ENCODE data around the gene COX10. TPM values are rescaled to one million over a fixed set of nuclear protein-coding genes. Genes with fewer than 3 reads are reported as not detected.

COX10 gene
- total RNA-seq, 1 donor from 2014 or later: 41.7 TPM

DNA sequence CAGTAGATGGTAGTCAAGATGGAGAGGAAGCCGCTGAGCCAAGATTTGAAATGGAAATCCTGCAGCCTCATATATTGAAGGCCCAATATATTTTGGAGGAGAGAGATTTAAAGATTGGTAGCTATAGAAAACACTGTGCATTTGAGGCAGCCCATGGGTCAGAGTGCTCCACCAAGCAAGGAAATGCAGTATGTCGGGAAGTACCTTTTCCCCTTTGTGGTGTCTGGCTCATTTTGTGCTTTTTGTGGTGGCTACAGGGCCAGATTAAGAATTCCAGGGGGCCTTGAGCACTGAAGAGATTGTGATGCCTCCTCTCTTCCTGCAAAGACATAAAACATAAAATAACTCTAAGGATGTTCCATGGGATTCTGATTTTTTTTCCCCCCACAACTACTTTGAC lies 127.8 kb downstream of the COX10 start:
- Mint-ChIP-seq H3K4me1 (ENCODE audit: low read depth) (peaks cover 91% of the 10 kb centered on the region), H3K4me3 (peak overlapping the region; percentile 73), H3K9me3 (no peaks in the 10 kb centered on the region), H3K27me3 (ENCODE audit: insufficient read depth) (no peaks in the 10 kb centered on the region), H3K36me3 (ENCODE audit: low read depth) (peaks cover 29% of the 10 kb centered on the region), H3K27ac (peak overlapping the region; percentile 96)
- no peak for DNase-seq (ENCODE audit: low spot score)
- intact Hi-C loops (cut with micrococcal nuclease): no loop called here

DNA sequence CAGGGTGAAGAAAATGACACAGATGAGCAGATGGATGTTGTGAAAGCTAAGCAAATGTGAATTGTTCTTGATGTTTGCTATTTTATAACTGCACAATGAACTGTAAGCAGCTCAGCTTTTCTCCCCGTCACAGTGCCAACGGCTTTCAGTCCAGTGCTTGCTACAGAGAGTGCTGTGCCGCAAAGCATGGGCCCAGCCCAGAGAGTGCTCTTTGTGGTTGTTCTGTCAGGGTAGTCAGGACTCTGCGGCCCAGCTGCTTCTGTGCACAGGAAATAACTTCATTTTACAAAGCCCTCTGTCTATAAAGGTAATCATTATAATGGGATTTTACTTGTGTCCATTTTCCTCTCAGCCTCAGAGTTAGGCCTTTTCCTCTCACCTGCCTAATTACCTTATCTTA lies 128.3 kb downstream of the COX10 start:
- Mint-ChIP-seq H3K27me3 (ENCODE audit: insufficient read depth) (no peaks in the 10 kb centered on the region), H3K4me1 (ENCODE audit: low read depth) (peaks cover 92% of the 10 kb centered on the region), H3K9me3 (no peaks in the 10 kb centered on the region), H3K36me3 (ENCODE audit: low read depth) (peaks cover 25% of the 10 kb centered on the region), H3K27ac (peak overlapping the region; percentile 96), H3K4me3 (peak overlapping the region; percentile 73)
- intact Hi-C loops (cut with micrococcal nuclease): no loop called here
- DNase-seq (ENCODE audit: low spot score): peak; percentile 62

DNA sequence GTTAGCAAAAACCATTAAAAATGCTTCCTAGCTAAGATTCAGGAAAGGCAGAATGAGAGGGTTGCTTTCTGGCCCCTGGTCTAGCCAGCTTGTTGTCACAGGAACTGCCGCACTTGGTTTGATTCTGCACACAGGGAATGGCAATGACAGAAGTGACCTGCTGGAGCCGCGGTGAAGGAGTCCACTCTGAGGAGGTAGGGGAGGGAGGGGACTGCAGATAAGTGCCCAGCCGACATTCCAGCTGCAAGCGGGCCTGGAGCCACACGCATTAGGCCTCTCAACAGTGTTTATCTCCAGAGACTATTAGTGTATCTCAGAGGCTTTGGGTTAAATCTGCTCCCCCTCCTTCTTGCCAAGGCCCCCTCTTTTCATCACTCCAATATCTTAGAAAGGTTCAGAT lies 128.7 kb downstream of the COX10 start:
- no peak for DNase-seq (ENCODE audit: low spot score)
- H3K9me3 Mint-ChIP-seq: no peaks in the 10 kb centered on the region
- peak overlapping the region; percentile 73 for H3K4me3 Mint-ChIP-seq
- H3K27me3 Mint-ChIP-seq (ENCODE audit: insufficient read depth): no peaks in the 10 kb centered on the region
- intact Hi-C loops (cut with micrococcal nuclease): no loop called here
- H3K4me1 Mint-ChIP-seq (ENCODE audit: low read depth): peaks cover 95% of the 10 kb centered on the region
- H3K36me3 Mint-ChIP-seq (ENCODE audit: low read depth): peaks cover 28% of the 10 kb centered on the region
- H3K27ac Mint-ChIP-seq: peak overlapping the region; percentile 96

DNA sequence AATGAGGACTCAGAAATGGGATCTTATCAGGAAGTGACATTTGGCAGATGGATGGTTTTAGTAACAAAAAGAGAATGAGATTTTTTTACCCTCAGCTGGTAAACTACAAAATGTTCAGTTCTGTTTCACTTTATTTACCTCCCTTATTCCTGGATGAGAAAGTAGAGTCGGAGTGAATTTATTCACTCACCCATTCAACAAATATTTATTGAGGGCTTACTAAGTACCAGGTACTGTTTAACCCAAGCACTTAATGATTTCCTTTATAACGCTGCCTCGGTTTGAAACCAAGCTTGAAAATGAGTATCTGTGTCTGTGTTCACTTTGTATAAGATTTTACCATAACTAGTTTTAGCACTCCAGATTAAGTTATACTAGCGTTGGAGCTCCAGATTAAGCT lies 129.3 kb downstream of the COX10 start:
- Mint-ChIP-seq H3K9me3 (no peaks in the 10 kb centered on the region), H3K27me3 (ENCODE audit: insufficient read depth) (no peaks in the 10 kb centered on the region), H3K4me3 (peak overlapping the region; percentile 73), H3K4me1 (ENCODE audit: low read depth) (peaks cover 95% of the 10 kb centered on the region), H3K36me3 (ENCODE audit: low read depth) (peaks cover 27% of the 10 kb centered on the region), H3K27ac (peak overlapping the region; percentile 96)
- intact Hi-C loops (cut with micrococcal nuclease): no loop called here
- DNase-seq (ENCODE audit: low spot score): no peak

DNA sequence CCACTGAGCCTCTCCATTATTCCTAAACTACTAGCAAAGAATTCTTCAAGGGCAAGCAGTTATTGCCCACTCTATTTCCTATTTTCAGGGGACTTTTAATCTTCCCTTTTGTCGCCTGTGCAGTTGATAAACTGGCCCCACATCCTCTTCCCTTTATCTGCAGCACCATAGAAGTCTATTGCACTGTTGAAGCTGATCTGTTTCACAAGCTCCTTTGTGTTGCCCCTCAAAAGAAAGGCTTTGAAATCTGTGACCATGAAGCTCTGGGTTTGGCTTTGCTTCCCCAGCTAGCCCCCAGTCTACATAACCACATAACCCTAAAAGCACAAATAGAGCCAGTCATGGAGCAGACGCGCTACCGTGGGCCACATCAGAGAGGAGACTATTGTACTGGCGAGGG lies 130.3 kb downstream of the COX10 start:
- DNase-seq (ENCODE audit: low spot score): no peak
- H3K27ac Mint-ChIP-seq: peak overlapping the region; percentile 96
- H3K27me3 Mint-ChIP-seq (ENCODE audit: insufficient read depth): no peaks in the 10 kb centered on the region
- H3K4me3 Mint-ChIP-seq: peak overlapping the region; percentile 67
- H3K9me3 Mint-ChIP-seq: no peaks in the 10 kb centered on the region
- intact Hi-C loops (cut with micrococcal nuclease): no loop called here
- H3K36me3 Mint-ChIP-seq (ENCODE audit: low read depth): peaks cover 29% of the 10 kb centered on the region
- peaks cover 100% of the 10 kb centered on the region for H3K4me1 Mint-ChIP-seq (ENCODE audit: low read depth)

DNA sequence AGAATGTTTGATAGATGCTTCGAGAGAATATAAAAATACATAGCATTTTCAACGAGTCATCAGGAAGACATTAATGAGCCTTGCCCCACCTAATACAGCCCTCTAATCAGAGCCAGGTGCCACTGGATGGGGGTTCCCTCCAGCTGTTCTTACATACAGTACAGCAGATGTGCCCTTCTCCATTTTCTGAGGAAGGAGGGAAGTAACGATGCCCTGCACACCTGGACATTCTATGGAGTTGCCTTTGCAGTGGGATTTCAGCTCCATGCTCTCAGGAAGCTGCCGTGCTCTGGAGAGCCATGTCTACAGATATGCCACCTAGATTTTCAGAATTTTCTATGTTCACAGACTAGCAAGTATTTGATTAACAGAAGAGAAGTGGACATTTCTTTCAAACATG lies 131.1 kb downstream of the COX10 start:
- H3K4me1 Mint-ChIP-seq (ENCODE audit: low read depth): peaks cover 100% of the 10 kb centered on the region
- H3K27me3 Mint-ChIP-seq (ENCODE audit: insufficient read depth): no peaks in the 10 kb centered on the region
- peaks cover 29% of the 10 kb centered on the region for H3K36me3 Mint-ChIP-seq (ENCODE audit: low read depth)
- peak overlapping the region; percentile 12 for H3K4me3 Mint-ChIP-seq
- no peaks in the 10 kb centered on the region for H3K9me3 Mint-ChIP-seq
- intact Hi-C loops (cut with micrococcal nuclease): loop anchor here (2.0 to 5.0 kb wide), 4 partner anchors 63 to 602 kb away; no protein-coding TSS in a partner anchor
- peak overlapping the region; percentile 97 for H3K27ac Mint-ChIP-seq
- no peak for DNase-seq (ENCODE audit: low spot score)

DNA sequence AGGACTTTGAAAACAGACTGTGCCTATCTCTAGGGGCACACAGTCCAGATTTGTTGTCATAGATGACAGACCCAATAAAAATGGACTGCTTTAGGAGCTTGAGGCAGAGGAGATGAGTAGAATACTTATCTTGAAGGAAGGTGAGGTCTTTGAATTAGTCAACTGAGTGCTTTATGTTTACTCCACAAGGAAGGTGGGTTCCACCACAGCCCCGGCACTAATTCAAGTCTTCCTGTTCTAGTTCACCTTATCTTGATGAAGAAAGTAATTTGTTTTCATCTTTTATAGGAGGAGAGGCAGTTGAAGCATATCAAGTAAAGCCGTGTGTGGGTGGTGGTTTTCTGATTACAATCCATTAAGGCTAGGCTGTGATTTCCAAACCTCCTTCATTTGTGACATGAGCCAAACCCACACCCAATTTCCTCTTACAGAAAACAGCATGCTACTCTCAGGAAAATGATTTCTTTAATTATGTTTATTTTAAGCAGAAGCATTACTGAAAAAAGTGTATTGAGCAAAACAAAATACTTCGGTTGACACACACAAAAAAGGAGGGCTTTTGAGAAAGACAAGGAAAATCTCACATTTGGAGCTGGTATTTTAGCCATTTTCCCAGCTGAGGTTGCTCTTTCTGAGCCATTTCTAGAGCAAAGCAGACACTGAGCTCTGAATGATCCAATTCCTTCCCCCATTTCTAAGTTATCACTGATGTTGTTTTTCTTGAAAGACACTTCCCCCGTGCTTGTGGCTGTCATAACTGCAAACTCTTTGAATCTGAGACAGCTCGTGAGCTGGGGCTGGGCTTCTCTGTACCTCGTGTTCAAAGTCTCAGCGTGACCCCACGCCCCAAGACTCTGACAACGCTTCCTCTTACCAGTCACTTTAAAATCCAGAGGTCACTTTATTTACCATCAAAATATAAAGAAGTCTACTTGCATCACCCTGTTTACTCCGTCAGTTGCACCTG lies 132.0 kb downstream of the COX10 start:
- H3K4me1 Mint-ChIP-seq (ENCODE audit: low read depth): peaks cover 100% of the 10 kb centered on the region
- intact Hi-C loops (cut with micrococcal nuclease): loop anchor here (1.0 to 5.0 kb wide), 8 partner anchors 64 to 603 kb away; partner anchors contain the start of gene COX10
- peaks cover 31% of the 10 kb centered on the region for H3K36me3 Mint-ChIP-seq (ENCODE audit: low read depth)
- H3K27me3 Mint-ChIP-seq (ENCODE audit: insufficient read depth): no peaks in the 10 kb centered on the region
- peak overlapping the region; percentile 97 for H3K27ac Mint-ChIP-seq
- peak overlapping the region; percentile 75 for H3K4me3 Mint-ChIP-seq
- H3K9me3 Mint-ChIP-seq: no peaks in the 10 kb centered on the region
- peak; percentile 67 for DNase-seq (ENCODE audit: low spot score)

DNA sequence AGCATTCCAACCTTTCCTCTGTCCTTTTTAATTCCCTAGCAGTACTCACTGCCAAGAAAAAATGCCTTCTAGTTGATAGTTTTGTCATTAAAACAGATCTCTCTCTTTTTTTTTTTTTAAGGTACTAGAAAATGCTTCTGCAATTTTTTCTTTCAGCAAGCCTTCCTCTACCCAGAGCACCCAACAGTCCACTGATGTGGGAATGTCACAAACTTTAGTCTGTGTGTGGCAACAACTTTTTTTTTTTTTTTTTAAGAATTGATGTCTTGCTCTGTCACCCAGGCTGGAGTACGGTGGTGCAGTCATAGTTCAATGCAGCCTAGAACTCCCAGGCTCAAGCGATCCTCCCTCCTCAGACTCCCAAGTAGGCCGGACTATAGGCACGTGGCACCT lies 132.7 kb downstream of the COX10 start:
- Mint-ChIP-seq H3K9me3 (no peaks in the 10 kb centered on the region), H3K4me3 (peak overlapping the region; percentile 75), H3K4me1 (ENCODE audit: low read depth) (peaks cover 94% of the 10 kb centered on the region), H3K36me3 (ENCODE audit: low read depth) (peaks cover 26% of the 10 kb centered on the region), H3K27ac (peak overlapping the region; percentile 97), H3K27me3 (ENCODE audit: insufficient read depth) (no peaks in the 10 kb centered on the region)
- DNase-seq (ENCODE audit: low spot score): no peak
- intact Hi-C loops (cut with micrococcal nuclease): loop anchor here (1.0 to 5.0 kb wide), 8 partner anchors 65 to 603 kb away; partner anchors contain the start of gene COX10

DNA sequence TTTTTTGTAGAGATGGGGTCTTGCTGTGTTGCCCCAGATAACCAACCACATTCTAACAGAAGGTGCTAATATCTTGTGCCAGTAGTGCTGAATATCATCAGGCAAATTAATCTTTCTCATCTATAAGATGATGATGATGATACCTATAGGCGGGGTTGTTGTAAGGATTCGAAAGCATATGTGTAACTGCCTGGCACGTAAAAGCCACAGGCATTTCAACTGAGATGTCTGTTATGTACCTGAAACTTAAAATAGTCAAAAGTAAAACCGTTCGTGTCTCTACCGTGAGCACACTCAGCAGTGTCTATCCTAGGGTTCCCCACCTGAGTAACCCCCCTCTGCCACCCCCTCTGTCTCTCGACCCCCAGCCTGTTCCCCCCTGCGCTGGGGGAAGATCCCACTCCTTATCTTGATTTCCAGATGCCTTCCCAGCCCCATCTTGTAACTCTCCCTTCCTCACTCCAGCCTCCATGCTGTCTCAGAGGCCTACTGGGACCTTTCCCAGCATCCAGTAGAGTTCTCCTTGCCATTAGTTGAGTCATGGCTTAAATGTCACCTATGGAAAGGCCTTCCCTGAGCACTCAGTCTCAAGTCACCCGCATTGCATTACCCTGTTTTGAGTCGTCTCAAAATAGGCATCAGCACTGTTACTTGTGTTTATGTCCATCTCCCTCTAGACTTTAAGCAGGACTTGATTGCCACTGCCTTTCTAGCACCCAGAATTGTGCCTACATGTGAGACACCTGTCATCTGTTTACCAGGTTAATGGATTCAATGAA lies 133.3 kb downstream of the COX10 start:
- intact Hi-C loops (cut with micrococcal nuclease): loop anchor here (5.0 kb wide), 2 partner anchors 65 to 225 kb away; no protein-coding TSS in a partner anchor
- Mint-ChIP-seq H3K4me1 (ENCODE audit: low read depth) (peaks cover 93% of the 10 kb centered on the region), H3K9me3 (no peaks in the 10 kb centered on the region), H3K27me3 (ENCODE audit: insufficient read depth) (no peaks in the 10 kb centered on the region), H3K27ac (peak overlapping the region; percentile 97), H3K36me3 (ENCODE audit: low read depth) (peaks cover 30% of the 10 kb centered on the region), H3K4me3 (peak overlapping the region; percentile 75)
- DNase-seq (ENCODE audit: low spot score): no peak

DNA sequence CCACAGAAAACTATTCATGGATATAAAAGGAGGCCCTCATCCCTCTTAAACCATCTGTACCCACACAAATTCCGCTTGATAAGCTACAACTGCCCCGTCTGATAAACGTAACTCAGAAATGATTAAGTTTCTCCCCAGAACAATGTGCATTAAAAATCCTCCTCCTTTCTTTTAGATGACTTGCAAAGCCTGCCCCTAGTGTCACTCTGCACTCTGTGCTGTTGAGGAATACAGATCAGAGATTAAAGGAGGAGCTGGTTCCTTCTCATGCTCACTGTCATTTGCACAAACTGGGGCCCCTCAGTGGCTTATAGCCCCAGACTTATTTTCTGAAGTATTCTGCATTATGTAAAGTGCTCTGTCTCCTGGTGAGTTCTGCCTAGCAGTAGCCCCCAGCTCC lies 134.1 kb downstream of the COX10 start:
- peak; percentile 32 for DNase-seq (ENCODE audit: low spot score)
- Mint-ChIP-seq H3K36me3 (ENCODE audit: low read depth) (peaks cover 31% of the 10 kb centered on the region), H3K27me3 (ENCODE audit: insufficient read depth) (no peaks in the 10 kb centered on the region), H3K27ac (peak overlapping the region; percentile 85), H3K4me3 (peak overlapping the region; percentile 24), H3K4me1 (ENCODE audit: low read depth) (peaks cover 90% of the 10 kb centered on the region), H3K9me3 (no peaks in the 10 kb centered on the region)
- intact Hi-C loops (cut with micrococcal nuclease): loop anchor here (5.0 kb wide), 2 partner anchors 66 to 224 kb away; no protein-coding TSS in a partner anchor

DNA sequence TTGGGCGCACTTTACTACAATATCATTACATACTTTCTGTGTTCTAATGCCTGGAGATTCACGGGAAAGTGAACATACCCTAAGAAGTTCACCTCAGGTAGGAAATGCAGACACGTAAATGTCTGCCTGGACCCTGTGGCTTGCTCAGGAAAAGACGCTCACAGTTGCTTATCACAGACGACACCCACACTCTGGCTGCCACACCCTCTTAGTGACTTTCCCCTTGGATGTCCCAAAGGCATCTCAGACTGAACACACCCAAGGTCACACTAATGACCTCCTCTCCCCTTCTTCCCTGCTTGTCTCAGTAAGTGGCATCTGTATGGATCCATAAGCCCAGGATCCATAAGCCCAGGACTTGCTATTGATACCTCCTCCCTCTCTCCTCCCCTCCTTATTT lies 134.8 kb downstream of the COX10 start:
- H3K27me3 Mint-ChIP-seq (ENCODE audit: insufficient read depth): no peaks in the 10 kb centered on the region
- DNase-seq (ENCODE audit: low spot score): no peak
- intact Hi-C loops (cut with micrococcal nuclease): loop anchor here (5.0 kb wide), 2 partner anchors 67 to 223 kb away; no protein-coding TSS in a partner anchor
- H3K9me3 Mint-ChIP-seq: no peaks in the 10 kb centered on the region
- peaks cover 32% of the 10 kb centered on the region for H3K36me3 Mint-ChIP-seq (ENCODE audit: low read depth)
- peak overlapping the region; percentile 24 for H3K4me3 Mint-ChIP-seq
- peak overlapping the region; percentile 85 for H3K27ac Mint-ChIP-seq
- peaks cover 90% of the 10 kb centered on the region for H3K4me1 Mint-ChIP-seq (ENCODE audit: low read depth)

DNA sequence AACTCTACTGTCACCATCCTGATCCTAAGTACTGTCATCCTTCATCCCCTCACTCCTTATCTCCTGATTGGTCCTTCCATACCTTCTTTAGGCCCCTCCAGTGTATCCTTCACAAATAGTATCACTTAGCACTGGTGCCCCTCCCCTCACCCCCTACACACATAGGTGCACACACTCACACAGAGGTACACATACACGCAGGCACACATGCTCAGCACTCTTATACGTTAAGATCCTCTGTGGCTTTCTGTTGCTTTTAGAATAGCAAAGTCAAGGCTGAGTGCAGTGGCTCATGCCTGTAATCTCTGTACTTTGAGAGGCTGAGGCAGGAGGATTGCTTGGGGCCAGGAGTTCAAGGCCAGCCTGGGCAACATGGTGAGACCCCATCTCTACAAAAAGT lies 135.2 kb downstream of the COX10 start:
- no peaks in the 10 kb centered on the region for H3K9me3 Mint-ChIP-seq
- peak overlapping the region; percentile 24 for H3K4me3 Mint-ChIP-seq
- DNase-seq (ENCODE audit: low spot score): no peak
- H3K27ac Mint-ChIP-seq: peak overlapping the region; percentile 85
- H3K27me3 Mint-ChIP-seq (ENCODE audit: insufficient read depth): no peaks in the 10 kb centered on the region
- intact Hi-C loops (cut with micrococcal nuclease): loop anchor here (5.0 kb wide), 2 partner anchors 67 to 223 kb away; no protein-coding TSS in a partner anchor
- peaks cover 32% of the 10 kb centered on the region for H3K36me3 Mint-ChIP-seq (ENCODE audit: low read depth)
- H3K4me1 Mint-ChIP-seq (ENCODE audit: low read depth): peaks cover 90% of the 10 kb centered on the region
